GM12801 (cell line): ENCODE results near the gene AKT3.

Experiments used
- TF ChIP-seq, protein P1 (sequence below): IDR thresholded peaks from one replicate; pipeline ENCODE4 v1.5.1; 2011; ENCODE audit warnings: control low read depth; ENCODE audit not compliant: insufficient read length; ENCODE audit errors: extremely low read depth

AKT3 gene

GRCh38 chr1:243712941-243713340 lies 137.1 kb downstream of the AKT3 start:
- TF ChIP-seq, protein P1, sequence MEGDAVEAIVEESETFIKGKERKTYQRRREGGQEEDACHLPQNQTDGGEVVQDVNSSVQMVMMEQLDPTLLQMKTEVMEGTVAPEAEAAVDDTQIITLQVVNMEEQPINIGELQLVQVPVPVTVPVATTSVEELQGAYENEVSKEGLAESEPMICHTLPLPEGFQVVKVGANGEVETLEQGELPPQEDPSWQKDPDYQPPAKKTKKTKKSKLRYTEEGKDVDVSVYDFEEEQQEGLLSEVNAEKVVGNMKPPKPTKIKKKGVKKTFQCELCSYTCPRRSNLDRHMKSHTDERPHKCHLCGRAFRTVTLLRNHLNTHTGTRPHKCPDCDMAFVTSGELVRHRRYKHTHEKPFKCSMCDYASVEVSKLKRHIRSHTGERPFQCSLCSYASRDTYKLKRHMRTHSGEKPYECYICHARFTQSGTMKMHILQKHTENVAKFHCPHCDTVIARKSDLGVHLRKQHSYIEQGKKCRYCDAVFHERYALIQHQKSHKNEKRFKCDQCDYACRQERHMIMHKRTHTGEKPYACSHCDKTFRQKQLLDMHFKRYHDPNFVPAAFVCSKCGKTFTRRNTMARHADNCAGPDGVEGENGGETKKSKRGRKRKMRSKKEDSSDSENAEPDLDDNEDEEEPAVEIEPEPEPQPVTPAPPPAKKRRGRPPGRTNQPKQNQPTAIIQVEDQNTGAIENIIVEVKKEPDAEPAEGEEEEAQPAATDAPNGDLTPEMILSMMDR = no peak

DNA sequence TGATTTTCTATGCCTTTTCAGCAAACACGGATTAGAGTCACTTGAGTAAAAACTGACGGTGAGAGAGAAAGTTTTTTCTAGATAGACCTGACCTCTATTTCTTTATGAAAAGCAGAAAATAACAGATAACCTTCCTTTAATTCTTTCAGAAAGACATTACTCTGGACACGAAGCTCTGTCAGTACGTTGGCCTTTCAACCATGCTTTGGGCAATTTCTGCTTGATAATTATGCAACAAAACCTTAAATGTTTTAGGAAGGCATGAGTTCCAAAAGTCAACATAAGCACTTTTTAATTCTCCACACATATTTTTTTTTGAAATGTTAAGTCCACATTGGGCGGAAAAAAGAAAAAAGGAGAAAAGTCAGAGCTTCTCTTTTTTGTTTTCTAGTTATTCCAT lies 137.8 kb downstream of the AKT3 start:
- TF ChIP-seq, protein P1 = no peak

DNA sequence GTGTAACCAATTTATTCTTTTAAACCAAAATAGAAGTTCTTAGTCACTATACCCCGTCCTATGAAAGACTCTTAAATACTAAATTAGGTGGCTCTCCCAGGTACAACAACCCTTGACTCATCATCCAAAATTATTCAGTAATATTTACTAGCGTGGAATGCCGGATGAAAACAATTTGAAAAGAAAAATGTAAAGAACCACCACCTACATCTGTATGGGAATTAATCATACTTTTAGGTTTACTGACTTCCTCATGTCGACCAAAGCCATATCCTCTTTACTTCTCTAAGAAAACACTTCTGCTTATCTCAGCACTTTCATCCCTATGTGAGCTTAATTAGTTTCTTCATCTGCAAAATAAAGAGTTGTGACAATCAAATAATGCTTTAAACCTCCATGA lies 139.6 kb downstream of the AKT3 start:
- TF ChIP-seq, protein P1 = no peak

- TF ChIP-seq, protein P1 = no peak
Measured at GRCh38 chr1:243708210-243708609, 141.8 kb downstream of the AKT3 start.

- TF ChIP-seq, protein P1 = no peak
Measured at GRCh38 chr1:243706563-243706962, 143.5 kb downstream of the AKT3 start.

- TF ChIP-seq, protein P1 = no peak
Measured at GRCh38 chr1:243705585-243705984, 144.5 kb downstream of the AKT3 start.

- TF ChIP-seq, protein P1 = no peak
Measured at GRCh38 chr1:243701872-243702271, 148.2 kb downstream of the AKT3 start.

- TF ChIP-seq, protein P1 = no peak
Measured at GRCh38 chr1:243693800-243694199, 156.2 kb downstream of the AKT3 start.
